ENCODE data around the gene TXNRD1. TPM values are rescaled to one million over a fixed set of nuclear protein-coding genes. Genes with fewer than 3 reads are reported as not detected.

Gene TXNRD1
- total and polyA plus RNA-seq, 2 of the 8 experiments (the other 6 are each of a cell fraction or from before 2014, with no cell fraction given): 56.8 to 127 TPM

GRCh38 chr12:104299842-104300481 lies 84.4 kb downstream of the TXNRD1 start (continued):
- TF ChIP-seq HDAC2 (IDR thresholded peaks at IDR 0.05; ENCODE audit: borderline replicate concordance in 1 of 2, low read depth in 2 of 2, low read length in 2 of 2): no peak
- no peak for TF ChIP-seq POLR2A (IDR thresholded peaks at IDR 0.05; ENCODE audit: control extremely low read depth in 1 of 2, low read depth in 2 of 2, low read length in 2 of 2)
- TF ChIP-seq ASH2L (IDR thresholded peaks at IDR 0.05; ENCODE audit: low read length): no peak
- TF ChIP-seq TAF7 (optimal IDR thresholded peaks at IDR 0.05; ENCODE audit: borderline replicate concordance, low read depth, low read length): no peak
- no peak for TF ChIP-seq RNF2 (IDR thresholded peaks at IDR 0.05; ENCODE audit: borderline replicate concordance, low read depth, low read length, missing control alignments, poor library complexity, severe bottlenecking)
- no peak for TF ChIP-seq RBBP5 (IDR thresholded peaks at IDR 0.05; ENCODE audit: borderline replicate concordance, low read depth, low read length)
- TF ChIP-seq CTBP2 (IDR thresholded peaks at IDR 0.05; ENCODE audit: borderline replicate concordance, insufficient read depth, insufficient read length, low read length): no peak
- TF ChIP-seq CREB1 (IDR thresholded peaks at IDR 0.05): no peak

All from H1 (cell line).